Transverse colon (tissue), 4 donors: Measurements from ENCODE around the gene SMCO4. TPM values are rescaled to one million over a fixed set of nuclear protein-coding genes. Genes with fewer than 3 reads are reported as not detected.

Source experiments
- small RNA-seq, 4 donors: library from RNA; depleted of rRNA; stranded (forward); fragments of <200 nt; gene quantifications; one replicate each; pipeline ENCODE3, GENCODE V24; 2016
- total RNA-seq, 4 donors: library from RNA; depleted of rRNA; stranded (reverse); fragments of >200 nt; gene quantifications; one replicate each; pipeline ENCODE4 v1.1.0, GENCODE V29; 2016

SMCO4 gene
- total RNA-seq, 4 donors from 2014 or later: 33.3 to 80.4 (median 37.0) TPM; not detected in 1

Small RNA genes lying within 50 kb of the gene (small RNA-seq; reads per million reads assigned to genes)
- 0 reads per million in 4 donors for gene RN7SL223P

Other genes starting within 250 kb of the SMCO4 start
- gene DEUP1, start 212.6 kb downstream of the SMCO4 start, total RNA-seq: not detected
- 10 to 100 TPM in 3 of 4 donors, 1 to 10 TPM in 1; 5.6 to 15.5 (median 13.8) TPM for gene CEP295, start 118.3 kb upstream of the SMCO4 start, total RNA-seq
- gene TAF1D, start 198.1 kb upstream of the SMCO4 start, total RNA-seq: 100 to 1,000 TPM; 105 to 444 (median 166) TPM
- gene C11orf54, start 198.3 kb upstream of the SMCO4 start, total RNA-seq: 100 to 1,000 TPM in 2 of 4 donors, 10 to 100 TPM in 2; 33.3 to 160 (median 105) TPM
- gene MED17, start 240.9 kb upstream of the SMCO4 start, total RNA-seq: 10 to 100 TPM; 17.1 to 29.1 (median 25.1) TPM